Mucosa of stomach (tissue), 1 donor: ENCODE results near the gene CLIP3.
"Not testable (repeated sequence)": the region's sequence is repeated elsewhere in the genome, so short reads cannot be mapped to it uniquely, and the experiment has no call there.

ENCODE experiments used
- H3K27me3 ChIP-seq: one replicate; pipeline ENCODE4 v1.7.0; 2013; ENCODE audit warnings: mild to moderate bottlenecking, low read length; ENCODE audit not compliant: control insufficient read depth, insufficient read depth
- H3K36me3 ChIP-seq: one replicate; pipeline ENCODE4 v1.7.0; 2013; ENCODE audit warnings: low read length; ENCODE audit not compliant: control insufficient read depth, insufficient read depth
- H3K4me1 ChIP-seq: one replicate; pipeline ENCODE4 v1.7.0; 2013; ENCODE audit warnings: mild to moderate bottlenecking, low read length; ENCODE audit not compliant: control insufficient read depth, insufficient read depth
- H3K4me3 ChIP-seq: one replicate; pipeline ENCODE4 v1.7.0; 2013; ENCODE audit warnings: low read length
- H3K9ac ChIP-seq: one replicate; pipeline ENCODE4 v1.7.0; 2013; ENCODE audit warnings: mild to moderate bottlenecking, low read length, moderate library complexity
- H3K9me3 ChIP-seq: one replicate; pipeline ENCODE4 v1.7.0; 2013; ENCODE audit warnings: mild to moderate bottlenecking, low read length, moderate library complexity; ENCODE audit not compliant: control insufficient read depth
- donor health status: Pancreatic carcinoma.

The CLIP3 gene

GRCh38 chr19:36032251-36033104 is at the start of gene CLIP3:
CLIP3 (minus strand) TSS chr19:36032873; CDS start chr19:36032357, 516 bp downstream.
- no peaks in the 10 kb centered on the region for H3K4me1 ChIP-seq
- no peaks in the 10 kb centered on the region for H3K9me3 ChIP-seq
- no peaks in the 10 kb centered on the region for H3K36me3 ChIP-seq
- H3K9ac ChIP-seq: peak within 1 kb of the TSS; percentile 47
- no peak within 1 kb of the TSS for H3K4me3 ChIP-seq
- H3K27me3 ChIP-seq: no peaks in the 10 kb centered on the region

GRCh38 chr19:36081894-36082293 is 49.2 kb upstream of the CLIP3 start:
- H3K9me3 ChIP-seq: no peaks in the 10 kb centered on the region
- H3K4me3 ChIP-seq: no peak overlapping the region
- no peak overlapping the region for H3K9ac ChIP-seq
- no peaks in the 10 kb centered on the region for H3K4me1 ChIP-seq
- H3K27me3 ChIP-seq: no peaks in the 10 kb centered on the region
- no peaks in the 10 kb centered on the region for H3K36me3 ChIP-seq

- Histone ChIP-seq H3K9ac (no peak overlapping the region), H3K4me3 (no peak overlapping the region), H3K36me3 (no peaks in the 10 kb centered on the region), H3K9me3 (no peaks in the 10 kb centered on the region), H3K4me1 (no peaks in the 10 kb centered on the region), H3K27me3 (no peaks in the 10 kb centered on the region)
Measured at GRCh38 chr19:36081385-36081784, 48.7 kb upstream of the CLIP3 start.

GRCh38 chr19:36079389-36079945 is 46.8 kb upstream of the CLIP3 start:
- Histone ChIP-seq H3K4me3 (no peak overlapping the region), H3K36me3 (no peaks in the 10 kb centered on the region), H3K4me1 (no peaks in the 10 kb centered on the region), H3K9me3 (no peaks in the 10 kb centered on the region), H3K27me3 (no peaks in the 10 kb centered on the region), H3K9ac (no peak overlapping the region)

GRCh38 chr19:36073121-36073876 is 40.6 kb upstream of the CLIP3 start:
- no peaks in the 10 kb centered on the region for H3K4me1 ChIP-seq
- no peaks in the 10 kb centered on the region for H3K27me3 ChIP-seq
- H3K36me3 ChIP-seq: no peaks in the 10 kb centered on the region
- no peak overlapping the region for H3K9ac ChIP-seq
- no peaks in the 10 kb centered on the region for H3K9me3 ChIP-seq
- H3K4me3 ChIP-seq: no peak overlapping the region

GRCh38 chr19:36072081-36072480 is 39.4 kb upstream of the CLIP3 start:
- no peaks in the 10 kb centered on the region for H3K36me3 ChIP-seq
- H3K4me1 ChIP-seq: no peaks in the 10 kb centered on the region
- H3K9me3 ChIP-seq: no peaks in the 10 kb centered on the region
- H3K4me3 ChIP-seq: no peak overlapping the region
- no peak overlapping the region for H3K9ac ChIP-seq
- H3K27me3 ChIP-seq: no peaks in the 10 kb centered on the region

- not testable (repeated sequence) for H3K4me3 ChIP-seq, H3K4me1 ChIP-seq, H3K9me3 ChIP-seq, H3K9ac ChIP-seq, H3K27me3 ChIP-seq, H3K36me3 ChIP-seq
Measured at GRCh38 chr19:36068810-36069499, 36.3 kb upstream of the CLIP3 start.

- Histone ChIP-seq H3K27me3 (no peaks in the 10 kb centered on the region), H3K36me3 (no peaks in the 10 kb centered on the region), H3K4me1 (no peaks in the 10 kb centered on the region), H3K9me3 (no peaks in the 10 kb centered on the region), H3K9ac (no peak overlapping the region), H3K4me3 (no peak overlapping the region)
Measured at GRCh38 chr19:36067681-36068080, 35.0 kb upstream of the CLIP3 start.

- Histone ChIP-seq H3K27me3 (no peaks in the 10 kb centered on the region), H3K36me3 (no peaks in the 10 kb centered on the region), H3K4me3 (no peak overlapping the region), H3K9ac (no peak overlapping the region), H3K9me3 (no peaks in the 10 kb centered on the region), H3K4me1 (no peaks in the 10 kb centered on the region)
Measured at GRCh38 chr19:36064826-36065225, 32.2 kb upstream of the CLIP3 start.

- H3K36me3 ChIP-seq: no peaks in the 10 kb centered on the region
- no peak overlapping the region for H3K9ac ChIP-seq
- H3K4me1 ChIP-seq: no peaks in the 10 kb centered on the region
Measured at GRCh38 chr19:36061367-36061766, 28.7 kb upstream of the CLIP3 start.

GRCh38 chr19:36060430-36060829 is 27.8 kb upstream of the CLIP3 start:
- Histone ChIP-seq H3K4me1 (peaks cover 2% of the 10 kb centered on the region), H3K9ac (no peak overlapping the region), H3K27me3 (no peaks in the 10 kb centered on the region), H3K9me3 (no peaks in the 10 kb centered on the region), H3K36me3 (no peaks in the 10 kb centered on the region), H3K4me3 (no peak overlapping the region)

More at GRCh38 chr19:36061367-36061766, 28.7 kb upstream of the CLIP3 start:
- no peaks in the 10 kb centered on the region for H3K9me3 ChIP-seq
- no peaks in the 10 kb centered on the region for H3K27me3 ChIP-seq
- H3K4me3 ChIP-seq: no peak overlapping the region
